Keratinocyte (primary cell): ENCODE measurements around the gene TBC1D3K.

Experiments
- CTCF ChIP-seq, 3 experiments: IDR thresholded peaks in 1 of 3; conservative IDR thresholded peaks in 1 of 3; optimal IDR thresholded peaks in 1 of 3; 2 replicates in 2 of 3; 3 replicates in 1 of 3; pipeline versions ENCODE3 to v1.5.1; 2011; ENCODE audit warnings: low read length in 3 of 3, mild to moderate bottlenecking in 3 of 3, moderate library complexity in 2 of 3, control low read depth in 1 of 3, inconsistent platforms in 1 of 3; ENCODE audit not compliant: insufficient read depth in 2 of 3; ENCODE audit errors: extremely low read depth in 1 of 3
- EZH2 ChIP-seq: IDR thresholded peaks from one replicate; pipeline ENCODE4 v1.6.1; 2012; ENCODE audit warnings: inconsistent platforms, mild to moderate bottlenecking, low read length, moderate library complexity

GRCh38 chr17:37888881-37889280 lies 35.3 kb upstream of the TBC1D3K start:
- TF ChIP-seq CTCF (optimal IDR thresholded peaks at IDR 0.05 in 1 of 3, IDR thresholded peaks at IDR 0.05 in 1 of 3, conservative IDR thresholded peaks at IDR 0.05 in 1 of 3; ENCODE audit: extremely low read depth in 1 of 3, insufficient read depth in 2 of 3, low read length in 3 of 3) = no peak
- no peak for TF ChIP-seq EZH2
